Heart right ventricle (tissue), 16 donors: Measurements from ENCODE around the gene PROK1. TPM values are rescaled to one million over a fixed set of nuclear protein-coding genes. Genes with fewer than 3 reads are reported as not detected.
A peak's percentile ranks its signal among the peaks of the same experiment; 100 is the strongest.

Experiments used
- ATAC-seq, 8 donors: fragments of 200-7000 bp; cut with Tn5 transposase; one replicate each; pipeline ENCODE4 v1.9.1; 2020; ENCODE audit warnings: mild to moderate bottlenecking in 8 of 8, moderate library complexity in 8 of 8, moderate number of reproducible peaks in 1 of 8
- DNase-seq, 2 donors: peaks; one replicate each; pipeline ENCODE4 v3.0.0-alpha.2; 2020
- H3K27ac ChIP-seq, 10 donors: fragments of 200-600 bp; sonication (generic) in 2 of 10; one replicate each; pipeline versions ENCODE4 v1.5.0 to v1.8.0; 2020 to 2022; ENCODE audit warnings: mild to moderate bottlenecking in 3 of 10
- H3K27me3 ChIP-seq, 7 donors: fragments of 200-600 bp; one replicate each; pipeline ENCODE4 v1.8.0; 2021 to 2022; ENCODE audit warnings: mild to moderate bottlenecking in 2 of 7
- H3K36me3 ChIP-seq, 9 donors: fragments of 200-600 bp; sonication (generic) in 1 of 9; one replicate each; pipeline versions ENCODE4 v1.5.0 to v1.8.0; 2020 to 2022; ENCODE audit warnings: mild to moderate bottlenecking in 2 of 9
- H3K4me1 ChIP-seq, 9 donors: fragments of 200-600 bp; sonication (generic) in 1 of 9; one replicate each; pipeline versions ENCODE4 v1.5.0 to v1.8.0; 2020 to 2022; ENCODE audit warnings: mild to moderate bottlenecking in 4 of 9
- H3K4me3 ChIP-seq, 10 donors: fragments of 200-600 bp; sonication (generic) in 2 of 10; one replicate each; pipeline versions ENCODE4 v1.5.0 to v1.8.0; 2020 to 2022; ENCODE audit warnings: mild to moderate bottlenecking in 7 of 10, moderate library complexity in 2 of 10
- H3K9me3 ChIP-seq, 11 donors: fragments of 200-600 bp in 10 of 11; sonication (generic) in 2 of 11; one replicate each; pipeline versions ENCODE4 v1.5.0 to v1.8.0; 2013 to 2022; ENCODE audit warnings: mild to moderate bottlenecking in 2 of 11, control low read depth in 1 of 11, moderate library complexity in 1 of 11
- CTCF ChIP-seq, 9 donors: fragments of 200-600 bp; sonication (generic) in 2 of 9; IDR thresholded peaks; one replicate each; pipeline versions ENCODE4 v1.5.0 to v1.8.0; 2021 to 2022; ENCODE audit warnings: antibody characterized with exemption in 9 of 9, mild to moderate bottlenecking in 5 of 9, moderate library complexity in 1 of 9
- WGBS, 2 donors: extraction: QIAGEN DNeasy Blood & Tissue Kit; methylation state at CpG; one replicate each; pipeline ENCODE4 v1.1.7; 2013; ENCODE audit warnings: inconsistent platforms in 1 of 2; 5-methylcytosine and 5-hydroxymethylcytosine counted together
- intact Hi-C, 10 donors: fragments of 100-400 bp; cut with DNase I; formaldehyde crosslinking; loops; one replicate each; pipeline versions ENCODE4 v1.11.1 to v1.14.2; 2022
- polyA plus RNA-seq, 2 donors: library from polyadenylated mRNA; stranded (reverse); fragments of 200-250 nt; gene quantifications; one replicate each; pipeline ENCODE4 v1.2.3, GENCODE V29; 2013
- total RNA-seq, 10 donors: library from RNA; stranded (reverse); fragmentation: NEBNext Ultra II Directional in 3 of 10; extraction: Animal tissue kit (Norgen Biotek cat#: 25700) in 3 of 10; gene quantifications; one replicate each; pipeline versions ENCODE4 v1.2.1 to v1.2.4, GENCODE V29; 2021 to 2023
- donor health status: Arrhythmogenic right ventricular cardiomyopathy.
- donor health status: ischemic (EF 13 %, LVEDD 7.1; RV severe dilation, severe dysfunction).
- donor health status: healthy with polysubstance abuse.
- donor health status: DM: no; HTN: yes; CAD: no.
- donor health status: DM: no; HTN: no; CAD: no.
- donor health status: ischemic (EF 25% LVEDD 6.9; RV normal size, moderate dysfunction).
- donor health status: ischemic (EF 25% LVEDD 5.7; RV mildly dilated, moderate dysfunction).
- donor health status: healthy.
- donor health status: DM: yes; HTN: yes; CAD: no.
- donor health status: Ischemic cardiomyopathy.
- donor health status: ischemic (EF 35%, LVEDD 5.7; RV mildly dilated, moderate dysfunction).
- donor health status: nonischemic (EF 11% LVEDD 7.7; RV severe dilation, severe dysfunction).
- donor health status: DM: yes; HTN: yes; CAD: no.
- donor health status: PGD.
- donor health status: ischemic (EF 29% LVEDD 5.4; RV normal size, mild dysfunction).
- donor health status: nonischemic (EF 23%, LVEDD 6.1; RV moderate dilation, normal function).

The PROK1 gene
- total and polyA plus RNA-seq, 12 donors: 0.07 to 6.8 (median 0.29) TPM; not detected in 5

GRCh38 chr1:110474444-110474843 lies 23.5 kb downstream of the PROK1 start:
- TF ChIP-seq CTCF (IDR thresholded peaks at IDR 0.05): no peak
- no peak for ATAC-seq
- intact Hi-C loops: no loop called here

GRCh38 chr1:110475362-110476027 lies 24.5 kb downstream of the PROK1 start:
- ATAC-seq (no peak), DNase-seq (no peak)
- Histone ChIP-seq H3K9me3 (no peaks in the 10 kb centered on the region), H3K27me3 (no peaks in the 10 kb centered on the region), H3K4me3 (no peak overlapping the region), H3K36me3 (no peaks in the 10 kb centered on the region), H3K27ac (no peak overlapping the region), H3K4me1 (peaks cover 0 to 13% (median 6%) of the 10 kb centered on the region in 9 donors)
- intact Hi-C loops: no loop called here
- TF ChIP-seq CTCF (IDR thresholded peaks at IDR 0.05): no peak
- 92 to 93% methylated on average over 5 of the region's 5 CpGs for WGBS, 2 donors

More at GRCh38 chr1:110474444-110474843, 23.5 kb downstream of the PROK1 start:
- H3K36me3 ChIP-seq: no peaks in the 10 kb centered on the region
- H3K27ac ChIP-seq: no peak overlapping the region
- 82 to 89% methylated on average over 6 of the region's 6 CpGs for WGBS, 2 donors
- peaks cover 0 to 13% (median 6%) of the 10 kb centered on the region in 9 donors for H3K4me1 ChIP-seq
- no peaks in the 10 kb centered on the region for H3K9me3 ChIP-seq
- H3K4me3 ChIP-seq: no peak overlapping the region
- DNase-seq: no peak
- no peaks in the 10 kb centered on the region for H3K27me3 ChIP-seq

- WGBS, 2 donors: 57 to 72% methylated on average over 10 of the region's 10 CpGs
- Histone ChIP-seq H3K4me3 (no peak overlapping the region), H3K27ac (no peak overlapping the region), H3K4me1 (peaks cover 0 to 13% (median 6%) of the 10 kb centered on the region in 9 donors), H3K27me3 (no peaks in the 10 kb centered on the region), H3K9me3 (no peaks in the 10 kb centered on the region), H3K36me3 (no peaks in the 10 kb centered on the region)
- intact Hi-C loops: no loop called here
- TF ChIP-seq CTCF (IDR thresholded peaks at IDR 0.05): no peak
- DNase-seq: no peak
- ATAC-seq: no peak
Measured at GRCh38 chr1:110476028-110476765, 25.2 kb downstream of the PROK1 start.

- no peaks in the 10 kb centered on the region for H3K9me3 ChIP-seq
- no peak overlapping the region for H3K4me3 ChIP-seq
- ATAC-seq (peak in 4 of 8 donors; percentile 41 to 82 (median 68)), DNase-seq (no peak)
- intact Hi-C loops: no loop called here
- H3K27ac ChIP-seq: no peak overlapping the region
- no peaks in the 10 kb centered on the region for H3K27me3 ChIP-seq
- 67 to 71% methylated on average over 2 of the region's 2 CpGs for WGBS, 2 donors
- no peaks in the 10 kb centered on the region for H3K36me3 ChIP-seq
- H3K4me1 ChIP-seq: peaks cover 0 to 17% (median 8%) of the 10 kb centered on the region in 9 donors
- no peak for TF ChIP-seq CTCF (IDR thresholded peaks at IDR 0.05)
Measured at GRCh38 chr1:110477041-110477440, 26.1 kb downstream of the PROK1 start.
